Cardiac fibroblast (primary cell): ENCODE measurements around the gene SAG.

Source experiments
- DNase-seq, 2 donors: peaks; one replicate each; pipeline versions ENCODE4 v3.0.0 to v3.0.0-alpha.2; 2010; ENCODE audit warnings: low read depth in 2 of 2
- H3K4me3 ChIP-seq, 2 donors: replicated peaks in 1 of 2; 1 replicate in 1 of 2; 2 replicates in 1 of 2; pipeline ENCODE4 v1.5.1; 2011; ENCODE audit warnings: low read depth in 2 of 2, low read length in 2 of 2, mild to moderate bottlenecking in 2 of 2, moderate library complexity in 1 of 2
- CTCF ChIP-seq: IDR thresholded peaks from one replicate; pipeline ENCODE4 v1.5.1; 2011; ENCODE audit warnings: low read depth, mild to moderate bottlenecking, low read length, inconsistent platforms

SAG gene

GRCh38 chr2:233297076-233297475 is 10.5 kb upstream of the SAG start:
- TF ChIP-seq CTCF = no peak
- H3K4me3 ChIP-seq = no peak overlapping the region
- DNase-seq = no peak

DNA sequence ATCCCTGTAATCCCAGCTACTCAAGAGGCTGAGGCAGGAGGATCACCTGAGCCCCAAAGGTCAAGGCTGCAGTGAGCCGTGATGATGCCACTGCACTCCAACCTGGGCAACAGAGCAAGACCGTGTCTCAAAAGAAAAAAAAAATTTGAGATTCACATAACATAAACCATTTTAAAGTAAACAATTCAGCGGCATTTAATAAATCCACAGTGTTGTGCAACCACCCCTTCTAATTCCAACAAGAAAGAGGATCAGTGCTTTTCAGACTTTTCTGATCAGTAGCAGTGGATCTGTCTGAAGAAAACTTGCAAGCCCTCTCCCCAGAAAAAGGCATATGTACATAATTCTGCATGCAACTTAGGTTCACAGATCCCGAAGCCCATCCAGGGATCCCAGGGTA is 7.2 kb upstream of the SAG start:
- DNase-seq = no peak
- no peak for TF ChIP-seq CTCF
- no peak overlapping the region for H3K4me3 ChIP-seq

GRCh38 chr2:233301248-233301647 is 6.4 kb upstream of the SAG start:
- no peak for TF ChIP-seq CTCF
- H3K4me3 ChIP-seq = no peak overlapping the region
- DNase-seq = no peak

GRCh38 chr2:233301811-233302210 is 5.8 kb upstream of the SAG start:
- TF ChIP-seq CTCF = no peak
- no peak for DNase-seq
- H3K4me3 ChIP-seq = no peak overlapping the region

- DNase-seq = no peak
- no peak for TF ChIP-seq CTCF
- no peak overlapping the region for H3K4me3 ChIP-seq
These were observed 4.4 kb upstream of the SAG start for GRCh38 chr2:233303252-233303651.

DNA sequence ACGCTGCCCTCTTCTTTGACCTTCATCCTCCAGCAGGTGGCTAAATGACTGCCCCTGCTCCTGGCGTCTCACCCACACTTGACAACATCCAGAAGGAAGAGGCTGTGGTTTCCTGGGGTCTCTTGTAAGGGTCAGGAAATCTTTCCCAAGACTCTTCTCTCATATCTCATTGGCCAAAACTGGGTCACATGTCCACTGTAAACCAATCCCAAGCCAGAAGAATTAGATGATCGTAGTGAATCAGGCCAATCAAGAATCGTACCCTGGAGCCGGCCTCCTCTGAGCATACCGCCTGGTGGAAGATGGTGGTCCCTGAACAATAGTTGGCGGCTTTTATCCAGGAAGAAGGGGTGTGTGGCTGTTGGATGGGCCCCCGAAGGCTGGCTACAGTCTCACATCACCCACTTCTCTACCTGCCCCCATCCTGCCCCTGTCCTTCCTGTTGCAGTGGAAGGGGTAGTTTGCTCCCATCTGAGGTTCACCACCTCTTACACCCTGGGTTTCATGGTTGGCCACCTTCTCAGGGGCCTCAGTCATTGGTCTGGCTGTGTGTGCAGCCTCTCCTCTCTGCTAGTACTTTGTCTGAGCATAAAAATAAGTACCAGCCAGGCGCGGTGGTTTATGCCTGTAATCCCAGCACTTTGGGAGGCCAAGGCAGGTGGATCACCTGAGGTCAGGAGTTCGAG is 3.8 kb downstream of the SAG start:
- DNase-seq = no peak
- TF ChIP-seq CTCF = no peak
- no peak overlapping the region for H3K4me3 ChIP-seq

DNA sequence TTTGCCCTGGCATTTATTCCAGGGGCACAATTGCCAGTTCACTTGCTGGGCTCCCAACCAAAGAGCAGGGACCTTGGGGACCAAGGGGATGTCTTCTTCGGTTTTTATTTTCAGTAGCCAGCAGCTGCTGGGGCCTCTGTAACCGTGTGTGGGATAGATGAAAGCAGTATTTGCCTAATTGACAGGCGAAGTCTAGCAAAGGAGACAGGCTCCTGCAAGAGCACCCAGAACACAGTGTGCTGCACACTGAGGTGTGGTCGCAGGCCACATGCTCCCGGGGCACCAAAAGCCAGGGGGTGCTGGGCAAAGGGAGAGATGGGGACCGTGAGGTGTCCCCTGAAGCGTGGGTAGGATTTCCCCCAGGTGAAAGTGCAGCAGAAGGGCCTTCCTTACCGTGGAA is 5.3 kb downstream of the SAG start:
- no peak for TF ChIP-seq CTCF
- no peak for DNase-seq
- H3K4me3 ChIP-seq = no peak overlapping the region
